Colonic mucosa (tissue), 4 donors: Measurements from ENCODE around the gene ACOXL. TPM values are rescaled to one million over a fixed set of nuclear protein-coding genes. Genes with fewer than 3 reads are reported as not detected.

Experiments used
- DNase-seq: peaks from one replicate; pipeline ENCODE4 v3.0.0-alpha.2; 2020
- H3K27ac ChIP-seq: fragments of 200-600 bp; one replicate; pipeline ENCODE4 v1.8.0; 2021
- H3K27me3 ChIP-seq: fragments of 200-600 bp; one replicate; pipeline ENCODE4 v1.8.0; 2021
- H3K36me3 ChIP-seq: fragments of 200-600 bp; one replicate; pipeline ENCODE4 v1.8.0; 2021
- H3K4me1 ChIP-seq: fragments of 200-600 bp; one replicate; pipeline ENCODE4 v1.8.0; 2021; ENCODE audit warnings: mild to moderate bottlenecking
- H3K4me3 ChIP-seq: fragments of 200-600 bp; one replicate; pipeline ENCODE4 v1.8.0; 2021
- H3K9ac ChIP-seq, 2 donors: one replicate each; pipeline ENCODE4 v1.7.0; 2013; ENCODE audit warnings: control low read depth in 2 of 2, low read depth in 2 of 2, low read length in 2 of 2
- H3K9me3 ChIP-seq: fragments of 200-600 bp; one replicate; pipeline ENCODE4 v1.8.0; 2021
- CTCF ChIP-seq: fragments of 200-600 bp; IDR thresholded peaks from one replicate; pipeline ENCODE4 v1.8.0; 2022; ENCODE audit warnings: antibody characterized with exemption, mild to moderate bottlenecking
- intact Hi-C: fragments of 100-400 bp; cut with DNase I; formaldehyde crosslinking; loops from one replicate; pipeline ENCODE4 v1.14.1; 2022
- total RNA-seq, 2 donors: library from RNA; stranded (reverse); fragmentation: NEBNext Ultra II Directional in 1 of 2; extraction: Animal tissue kit (Norgen Biotek cat#: 25700) in 1 of 2; gene quantifications; one replicate each; pipeline ENCODE4 v1.2.1, GENCODE V29; 2021
- donor health status: healthy.
- donor health status: DM: no; HTN: no; CAD: no.
- donor health status: DM: no; HTN: no; CAD: no.

ACOXL gene
- total RNA-seq, 2 donors from 2014 or later, result 0.32 to 0.82 TPM

- H3K4me3 ChIP-seq, result no peak overlapping the region
- intact Hi-C loops, result no loop called here
- H3K36me3 ChIP-seq, result no peaks in the 10 kb centered on the region
- H3K9ac ChIP-seq, result no peak overlapping the region
- H3K4me1 ChIP-seq, result peaks cover 3% of the 10 kb centered on the region
- TF ChIP-seq CTCF, result no peak
- no peaks in the 10 kb centered on the region for H3K27me3 ChIP-seq
- DNase-seq, result no peak
- H3K9me3 ChIP-seq, result no peaks in the 10 kb centered on the region
- H3K27ac ChIP-seq, result no peak overlapping the region
Observed at GRCh38 chr2:110752871-110753270, 20.5 kb downstream of the ACOXL start.

GRCh38 chr2:110755491-110756078 lies 23.2 kb downstream of the ACOXL start:
- Histone ChIP-seq H3K9ac (no peak overlapping the region), H3K27me3 (no peaks in the 10 kb centered on the region), H3K9me3 (no peaks in the 10 kb centered on the region), H3K4me1 (peaks cover 3% of the 10 kb centered on the region), H3K27ac (no peak overlapping the region), H3K36me3 (no peaks in the 10 kb centered on the region), H3K4me3 (no peak overlapping the region)
- TF ChIP-seq CTCF, result peak; percentile 55
- intact Hi-C loops, result no loop called here
- DNase-seq, result no peak

- Histone ChIP-seq H3K36me3 (no peaks in the 10 kb centered on the region), H3K9me3 (no peaks in the 10 kb centered on the region), H3K27me3 (no peaks in the 10 kb centered on the region), H3K27ac (no peak overlapping the region), H3K9ac (no peak overlapping the region), H3K4me3 (no peak overlapping the region), H3K4me1 (peaks cover 3% of the 10 kb centered on the region)
- DNase-seq, result no peak
- no peak for TF ChIP-seq CTCF
- intact Hi-C loops, result no loop called here
Observed at GRCh38 chr2:110759411-110759810, 27.0 kb downstream of the ACOXL start.

- DNase-seq, result no peak
- no peak overlapping the region for H3K9ac ChIP-seq
Observed at GRCh38 chr2:110764931-110765330, 32.6 kb downstream of the ACOXL start.

GRCh38 chr2:110766291-110766690 lies 33.9 kb downstream of the ACOXL start:
- no peak overlapping the region for H3K9ac ChIP-seq
- no peaks in the 10 kb centered on the region for H3K4me1 ChIP-seq
- H3K36me3 ChIP-seq, result no peaks in the 10 kb centered on the region
- H3K4me3 ChIP-seq, result no peak overlapping the region
- DNase-seq, result no peak
- H3K27ac ChIP-seq, result no peak overlapping the region
- no peak for TF ChIP-seq CTCF
- no peaks in the 10 kb centered on the region for H3K27me3 ChIP-seq
- intact Hi-C loops, result no loop called here
- H3K9me3 ChIP-seq, result no peaks in the 10 kb centered on the region

More at GRCh38 chr2:110764931-110765330, 32.6 kb downstream of the ACOXL start:
- TF ChIP-seq CTCF, result no peak
- Histone ChIP-seq H3K4me3 (no peak overlapping the region), H3K27ac (no peak overlapping the region), H3K27me3 (no peaks in the 10 kb centered on the region), H3K4me1 (no peaks in the 10 kb centered on the region), H3K36me3 (no peaks in the 10 kb centered on the region), H3K9me3 (no peaks in the 10 kb centered on the region)
- intact Hi-C loops, result no loop called here
